Measurements from ENCODE around the gene EIF4E2.
"Not testable (repeated sequence)": the region's sequence is repeated elsewhere in the genome, so short reads cannot be mapped to it uniquely, and the experiment has no call there.

The EIF4E2 gene

DNA sequence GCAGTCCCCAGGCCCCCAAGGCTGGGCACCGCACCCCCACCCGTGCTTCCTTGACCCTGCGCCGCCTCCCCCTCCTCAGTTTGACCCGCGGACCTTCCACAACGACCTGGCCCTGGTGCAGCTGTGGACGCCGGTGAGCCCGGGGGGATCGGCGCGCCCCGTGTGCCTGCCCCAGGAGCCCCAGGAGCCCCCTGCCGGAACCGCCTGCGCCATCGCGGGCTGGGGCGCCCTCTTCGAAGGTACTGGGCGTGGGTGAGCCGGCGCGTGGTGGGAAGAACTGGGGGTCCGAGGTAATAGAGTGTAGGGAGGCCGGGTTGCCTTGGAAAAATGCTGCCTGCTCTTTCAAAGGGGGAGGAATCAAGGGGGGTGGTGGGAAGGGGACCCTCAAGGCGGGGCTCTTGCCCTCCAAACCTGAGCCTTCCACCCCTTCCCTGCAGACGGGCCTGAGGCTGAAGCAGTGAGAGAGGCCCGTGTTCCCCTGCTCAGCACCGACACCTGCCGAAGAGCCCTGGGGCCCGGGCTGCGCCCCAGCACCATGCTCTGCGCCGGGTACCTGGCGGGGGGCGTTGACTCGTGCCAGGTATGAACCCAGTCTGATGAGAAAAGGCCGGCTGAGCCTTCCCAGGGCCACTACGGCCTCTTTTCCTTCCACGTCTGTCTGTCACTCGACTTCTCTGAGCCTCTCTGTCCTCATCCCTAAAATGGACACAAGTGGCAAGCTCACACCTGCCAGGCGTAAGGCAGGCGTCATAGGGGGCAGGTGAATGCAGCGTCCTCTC, 27.7 kb upstream of the EIF4E2 start:
- DNase-seq, result no peak

DNA sequence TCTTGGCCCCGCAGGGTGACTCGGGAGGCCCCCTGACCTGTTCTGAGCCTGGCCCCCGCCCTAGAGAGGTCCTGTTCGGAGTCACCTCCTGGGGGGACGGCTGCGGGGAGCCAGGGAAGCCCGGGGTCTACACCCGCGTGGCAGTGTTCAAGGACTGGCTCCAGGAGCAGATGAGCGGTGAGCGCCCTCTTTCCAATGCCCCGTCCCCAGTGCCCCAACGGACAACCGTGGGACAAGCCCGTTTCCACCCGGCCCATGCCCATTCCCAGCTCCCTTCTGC, 27.1 kb upstream of the EIF4E2 start:
- DNase-seq, result no peak

DNA sequence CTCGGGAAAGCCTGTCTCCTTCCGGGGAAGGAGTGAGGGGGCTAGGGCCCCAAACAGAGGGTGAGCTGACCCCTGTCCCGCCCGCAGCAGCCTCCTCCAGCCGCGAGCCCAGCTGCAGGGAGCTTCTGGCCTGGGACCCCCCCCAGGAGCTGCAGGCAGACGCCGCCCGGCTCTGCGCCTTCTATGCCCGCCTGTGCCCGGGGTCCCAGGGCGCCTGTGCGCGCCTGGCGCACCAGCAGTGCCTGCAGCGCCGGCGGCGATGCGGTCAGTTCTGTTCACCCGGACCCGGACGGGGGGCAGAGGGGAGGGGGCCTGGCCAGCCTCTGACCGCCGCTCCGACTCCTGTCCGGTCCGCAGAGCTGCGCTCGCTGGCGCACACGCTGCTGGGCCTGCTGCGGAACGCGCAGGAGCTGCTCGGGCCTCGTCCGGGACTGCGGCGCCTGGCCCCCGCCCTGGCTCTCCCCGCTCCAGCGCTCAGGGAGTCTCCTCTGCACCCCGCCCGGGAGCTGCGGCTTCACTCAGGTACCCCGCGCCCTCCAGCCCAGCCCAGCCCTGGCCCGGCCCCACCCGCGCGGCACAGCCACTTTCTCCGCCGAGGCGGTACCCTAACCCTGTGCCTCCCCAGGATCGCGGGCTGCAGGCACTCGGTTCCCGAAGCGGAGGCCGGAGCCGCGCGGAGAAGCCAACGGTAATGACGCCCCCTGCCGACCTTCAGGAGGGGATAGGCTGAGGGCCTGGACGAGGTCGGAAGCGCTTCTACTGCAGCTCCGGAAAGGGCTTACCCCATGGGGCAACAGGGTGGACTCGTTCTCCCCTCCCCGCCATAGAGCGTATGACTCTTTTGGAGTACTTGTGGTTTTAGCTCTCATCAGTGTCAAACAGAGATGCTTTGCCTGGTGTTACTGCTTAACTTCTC, 26.5 kb upstream of the EIF4E2 start:
- no peak for DNase-seq

DNA sequence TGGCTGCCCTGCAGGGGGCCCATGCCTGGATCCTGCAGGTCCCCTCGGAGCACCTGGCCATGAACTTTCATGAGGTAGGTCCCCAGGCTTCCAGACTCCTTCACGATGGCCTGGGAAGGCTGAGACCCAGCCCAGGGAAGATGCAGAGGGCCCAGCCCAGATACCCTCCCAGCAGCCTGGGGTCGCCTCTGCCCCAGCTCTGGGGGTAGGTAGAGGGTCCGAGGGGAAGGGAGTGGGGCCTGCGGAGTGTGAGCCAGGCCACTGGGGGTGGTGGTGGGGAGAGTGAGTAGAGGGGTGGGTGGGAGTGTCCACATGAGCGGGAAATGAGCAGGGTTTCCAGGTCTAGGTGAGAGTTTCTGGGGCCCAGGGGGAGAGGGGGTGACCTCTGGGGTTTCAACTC, 25.7 kb upstream of the EIF4E2 start:
- no peak for DNase-seq

DNA sequence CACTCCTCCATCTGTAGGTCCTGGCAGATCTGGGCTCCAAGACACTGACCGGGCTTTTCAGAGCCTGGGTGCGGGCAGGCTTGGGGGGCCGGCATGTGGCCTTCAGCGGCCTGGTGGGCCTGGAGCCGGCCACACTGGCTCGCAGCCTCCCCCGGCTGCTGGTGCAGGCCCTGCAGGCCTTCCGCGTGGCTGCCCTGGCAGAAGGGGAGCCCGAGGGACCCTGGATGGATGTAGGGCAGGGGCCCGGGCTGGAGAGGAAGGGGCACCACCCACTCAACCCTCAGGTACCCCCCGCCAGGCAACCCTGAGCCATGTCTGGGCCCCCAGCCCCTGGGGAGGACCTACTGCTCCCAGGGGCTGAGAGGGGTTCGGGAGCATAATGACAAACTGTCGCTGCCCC, 25.3 kb upstream of the EIF4E2 start:
- DNase-seq, result no peak

DNA sequence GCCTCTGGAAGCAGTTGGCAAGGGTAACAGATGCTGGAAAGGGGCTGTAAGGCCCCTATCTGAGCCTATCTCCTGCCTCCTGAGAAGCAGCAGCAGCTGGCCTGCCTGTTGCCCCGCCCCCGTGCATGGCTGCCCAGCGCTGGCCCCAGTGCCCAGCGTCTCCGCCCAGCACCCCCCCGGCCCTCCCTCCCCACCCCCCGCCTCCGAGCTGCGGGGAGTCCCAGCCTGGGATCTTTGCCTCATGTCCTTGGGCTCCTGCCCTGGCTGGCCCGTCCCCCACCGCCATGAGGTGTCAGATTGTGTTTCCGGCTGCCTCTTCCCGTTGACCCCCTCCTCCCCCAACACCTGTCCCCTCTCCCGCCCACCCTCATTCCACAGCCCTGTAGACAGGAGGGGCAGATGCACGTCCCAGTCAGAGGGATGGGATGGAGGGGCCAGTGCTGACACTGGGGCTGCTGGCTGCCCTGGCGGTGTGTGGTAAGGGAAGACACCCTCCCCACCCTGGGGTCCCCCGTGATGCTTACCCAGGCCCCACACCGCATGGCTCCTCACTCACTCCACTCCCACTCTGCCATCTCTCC, 24.6 kb upstream of the EIF4E2 start, which contains the start of gene CHRND:
Gene CHRND (plus strand): TSS at position 370 of the 581 bp plus-strand sequence. CDS start 56 bp downstream, at position 426.
- DNase-seq, result no peak

DNA sequence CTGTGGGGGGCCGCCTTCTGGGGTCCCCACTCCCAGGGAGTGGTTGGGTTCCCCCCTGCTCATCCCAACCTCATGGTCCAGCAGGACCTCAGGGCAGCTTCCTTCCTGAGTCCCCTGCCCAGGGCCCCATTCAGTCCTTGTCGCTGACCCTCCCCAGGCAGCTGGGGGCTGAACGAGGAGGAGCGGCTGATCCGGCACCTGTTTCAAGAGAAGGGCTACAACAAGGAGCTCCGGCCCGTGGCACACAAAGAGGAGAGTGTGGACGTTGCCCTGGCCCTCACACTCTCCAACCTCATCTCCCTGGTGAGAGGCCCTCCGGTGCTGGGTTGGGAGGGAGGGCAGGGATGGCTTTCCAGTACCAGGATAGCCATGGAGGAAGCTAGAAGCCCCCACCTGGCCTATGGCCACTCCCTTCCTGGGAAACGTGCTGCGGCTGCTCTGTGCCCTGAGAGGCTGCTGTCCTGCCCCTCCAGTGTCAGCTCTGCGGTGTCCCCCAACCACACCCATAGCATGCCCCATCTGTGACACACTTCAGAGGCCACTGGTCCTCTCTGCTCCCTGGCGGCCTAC, 24.0 kb upstream of the EIF4E2 start:
- DNase-seq, result no peak

DNA sequence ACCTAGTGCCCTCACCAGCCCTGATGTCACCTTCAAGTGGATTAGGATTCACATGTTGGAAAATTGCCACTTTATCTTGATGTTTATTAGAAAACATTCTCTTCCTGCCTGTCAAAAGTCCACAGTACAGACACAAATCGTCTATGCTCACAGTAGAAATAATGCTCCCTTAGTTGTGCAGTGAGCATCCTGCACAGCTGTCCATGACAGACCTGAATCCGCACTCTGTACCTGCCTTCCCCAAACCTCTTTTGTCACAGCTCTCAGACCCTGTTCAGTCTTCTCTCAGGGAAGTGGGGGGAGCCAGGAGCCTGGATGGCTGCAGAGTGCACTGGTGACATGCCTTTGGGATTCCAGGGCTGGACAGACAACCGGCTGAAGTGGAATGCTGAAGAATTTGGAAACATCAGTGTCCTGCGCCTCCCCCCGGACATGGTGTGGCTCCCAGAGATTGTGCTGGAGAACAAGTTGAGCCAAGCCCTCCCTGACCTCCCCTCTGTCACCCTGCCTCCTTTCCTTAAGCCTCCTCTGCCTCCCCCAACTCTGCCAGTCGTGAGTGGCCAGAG, 22.5 kb upstream of the EIF4E2 start:
- DNase-seq, result no peak

DNA sequence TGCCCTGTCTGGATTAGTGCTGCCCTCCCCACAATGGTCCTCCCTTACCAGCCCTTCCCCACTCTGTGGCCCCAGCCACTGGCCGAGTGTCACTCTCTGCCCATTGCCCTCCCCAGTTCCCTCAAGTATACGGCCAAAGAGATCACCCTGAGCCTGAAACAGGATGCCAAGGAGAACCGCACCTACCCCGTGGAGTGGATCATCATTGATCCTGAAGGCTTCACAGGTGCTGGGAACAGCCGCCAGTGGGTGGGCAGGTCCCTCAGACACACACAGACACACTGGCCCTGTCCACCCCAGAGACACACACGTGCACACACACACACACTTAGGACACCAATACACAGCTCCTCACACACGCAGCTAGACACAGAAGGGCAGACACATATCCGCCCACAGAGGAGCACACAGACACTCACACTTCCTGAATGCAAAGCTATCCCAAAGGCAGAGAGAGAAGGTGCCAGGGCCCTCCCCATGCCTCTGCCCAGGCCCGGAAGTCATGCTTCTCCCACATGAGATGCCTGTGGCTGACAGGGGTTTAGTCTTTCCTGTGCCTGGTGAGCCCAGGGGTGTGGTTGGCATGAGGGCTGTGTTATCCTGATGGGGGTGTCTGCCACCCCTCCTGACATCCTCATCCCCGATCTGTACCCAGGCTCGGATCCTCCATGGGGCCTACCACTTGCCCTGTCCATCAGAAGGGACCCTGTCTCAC, 21.6 kb upstream of the EIF4E2 start:
- no peak for DNase-seq

DNA sequence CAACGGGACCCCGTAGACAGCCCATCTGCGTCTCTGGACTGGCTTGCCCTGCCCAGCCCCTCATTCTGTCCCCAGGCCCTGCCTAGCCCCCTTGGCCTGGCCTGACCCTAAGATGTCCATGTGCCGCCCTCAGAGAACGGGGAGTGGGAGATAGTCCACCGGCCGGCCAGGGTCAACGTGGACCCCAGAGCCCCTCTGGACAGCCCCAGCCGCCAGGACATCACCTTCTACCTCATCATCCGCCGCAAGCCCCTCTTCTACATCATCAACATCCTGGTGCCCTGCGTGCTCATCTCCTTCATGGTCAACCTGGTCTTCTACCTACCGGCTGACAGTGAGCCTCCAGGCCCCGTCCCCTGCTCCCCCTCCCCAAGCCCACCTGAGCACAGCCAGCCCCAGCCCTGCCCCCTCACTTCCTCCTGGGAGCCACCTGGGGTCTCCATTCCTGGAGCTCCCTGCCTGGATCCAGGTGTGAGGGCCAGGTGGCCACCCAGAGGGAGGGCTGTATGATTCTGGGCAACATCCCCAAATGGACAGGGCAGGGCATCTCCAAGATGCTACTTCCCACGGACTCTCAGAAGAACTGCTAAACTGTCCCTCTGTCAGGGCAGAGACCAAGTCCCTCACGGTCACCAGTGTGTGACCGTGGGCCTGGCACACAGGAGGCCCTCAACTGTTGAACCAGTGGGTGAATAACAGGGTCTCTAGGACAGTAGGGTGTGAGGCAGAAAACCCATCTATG, 20.5 kb upstream of the EIF4E2 start:
- DNase-seq, result no peak

DNA sequence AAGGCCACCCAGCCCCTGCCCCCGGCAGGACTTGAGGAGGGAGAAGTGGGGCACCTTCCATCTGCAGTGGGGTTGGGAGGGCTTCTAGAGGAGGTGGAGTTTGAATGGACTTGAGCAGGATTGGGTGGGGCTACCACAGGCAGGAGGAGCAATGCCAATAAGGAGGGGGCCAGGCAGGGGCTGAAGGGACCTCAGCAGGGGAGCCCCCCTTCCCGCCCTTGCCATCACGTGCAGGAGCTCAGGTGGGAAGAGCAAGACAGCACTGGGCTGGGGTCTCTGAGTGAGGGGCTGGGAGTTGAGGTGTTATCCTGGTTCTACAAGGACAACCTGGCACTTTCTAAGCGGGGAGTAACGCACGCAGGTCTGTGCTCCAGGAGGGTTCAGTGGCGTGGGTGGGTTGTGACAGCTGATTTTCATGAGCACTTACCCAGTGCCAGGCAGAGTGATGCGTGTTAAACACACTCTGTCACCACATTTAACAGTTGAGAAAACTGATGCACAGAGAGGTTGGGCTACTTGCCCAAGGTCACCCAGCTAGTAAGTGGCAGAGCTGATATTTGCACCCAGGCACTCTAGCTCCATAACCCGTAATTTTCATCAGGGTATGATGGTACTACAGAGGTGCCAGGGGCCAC, 19.7 kb upstream of the EIF4E2 start:
- DNase-seq, result no peak

DNA sequence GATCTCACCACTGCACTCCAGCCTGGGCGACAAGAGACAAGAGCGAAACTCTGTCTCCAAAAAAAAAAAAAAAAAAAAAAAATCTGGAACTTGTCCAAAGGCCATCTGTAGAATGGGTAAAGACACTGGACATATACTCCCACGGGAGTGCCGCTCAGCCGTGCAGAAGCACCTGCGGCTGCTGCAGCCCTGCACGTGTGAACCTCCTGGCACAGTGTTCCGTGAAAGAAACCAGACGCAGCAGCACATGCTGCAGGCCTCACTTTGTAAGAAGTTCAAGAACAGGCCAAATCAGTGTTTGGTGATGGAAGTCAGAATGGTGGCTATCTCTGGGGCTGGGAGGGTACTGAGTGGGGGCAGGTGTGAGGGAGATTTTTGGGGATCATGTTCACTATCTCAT, 18.1 kb upstream of the EIF4E2 start:
- DNase-seq, result no peak

DNA sequence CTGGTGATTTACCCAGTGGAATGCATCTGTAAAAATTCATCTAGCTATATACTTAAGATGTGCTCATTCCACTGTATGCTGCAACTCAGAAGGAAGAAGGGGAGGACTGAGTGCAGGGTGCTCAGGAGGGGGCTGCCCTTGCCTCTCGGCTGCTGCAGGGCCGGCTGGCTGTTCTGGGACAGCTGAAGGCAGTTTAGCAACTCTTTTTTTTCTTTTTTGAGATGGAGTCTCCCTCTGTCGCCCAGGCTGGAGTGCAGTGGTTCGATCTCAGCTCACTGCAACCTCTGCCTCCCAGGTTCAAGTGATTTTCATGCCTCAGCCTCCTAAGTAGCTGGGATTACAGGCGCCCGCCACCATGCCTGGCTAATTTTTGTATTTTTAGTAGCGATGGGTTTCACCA, 17.7 kb upstream of the EIF4E2 start:
- DNase-seq, result not testable (repeated sequence)

DNA sequence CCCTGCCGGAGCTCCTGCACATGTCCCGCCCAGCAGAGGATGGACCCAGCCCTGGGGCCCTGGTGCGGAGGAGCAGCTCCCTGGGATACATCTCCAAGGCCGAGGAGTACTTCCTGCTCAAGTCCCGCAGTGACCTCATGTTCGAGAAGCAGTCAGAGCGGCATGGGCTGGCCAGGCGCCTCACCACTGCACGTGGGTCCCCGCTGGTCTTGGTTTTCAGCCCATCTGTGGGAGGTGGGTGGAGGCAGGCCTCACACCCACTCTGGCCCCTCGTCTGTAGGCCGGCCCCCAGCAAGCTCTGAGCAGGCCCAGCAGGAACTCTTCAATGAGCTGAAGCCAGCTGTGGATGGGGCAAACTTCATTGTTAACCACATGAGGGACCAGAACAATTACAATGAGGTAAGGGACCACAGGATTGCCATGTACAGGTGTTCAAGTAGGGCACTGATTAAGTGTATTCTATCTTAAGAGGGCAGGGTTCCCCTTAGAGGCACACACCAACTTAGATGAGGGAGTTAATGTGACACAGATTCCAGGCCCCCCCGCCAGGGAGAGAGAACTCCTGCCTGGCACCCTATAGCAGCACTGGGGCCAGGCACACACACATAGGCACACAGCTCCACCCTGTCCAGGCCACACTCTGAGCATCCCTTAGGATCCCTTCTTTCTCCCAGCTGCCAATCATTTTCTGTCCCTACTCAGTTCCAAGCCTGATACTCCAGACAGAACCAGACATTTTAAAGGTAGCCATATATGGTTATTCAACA, 16.4 kb upstream of the EIF4E2 start:
- DNase-seq, result no peak

DNA sequence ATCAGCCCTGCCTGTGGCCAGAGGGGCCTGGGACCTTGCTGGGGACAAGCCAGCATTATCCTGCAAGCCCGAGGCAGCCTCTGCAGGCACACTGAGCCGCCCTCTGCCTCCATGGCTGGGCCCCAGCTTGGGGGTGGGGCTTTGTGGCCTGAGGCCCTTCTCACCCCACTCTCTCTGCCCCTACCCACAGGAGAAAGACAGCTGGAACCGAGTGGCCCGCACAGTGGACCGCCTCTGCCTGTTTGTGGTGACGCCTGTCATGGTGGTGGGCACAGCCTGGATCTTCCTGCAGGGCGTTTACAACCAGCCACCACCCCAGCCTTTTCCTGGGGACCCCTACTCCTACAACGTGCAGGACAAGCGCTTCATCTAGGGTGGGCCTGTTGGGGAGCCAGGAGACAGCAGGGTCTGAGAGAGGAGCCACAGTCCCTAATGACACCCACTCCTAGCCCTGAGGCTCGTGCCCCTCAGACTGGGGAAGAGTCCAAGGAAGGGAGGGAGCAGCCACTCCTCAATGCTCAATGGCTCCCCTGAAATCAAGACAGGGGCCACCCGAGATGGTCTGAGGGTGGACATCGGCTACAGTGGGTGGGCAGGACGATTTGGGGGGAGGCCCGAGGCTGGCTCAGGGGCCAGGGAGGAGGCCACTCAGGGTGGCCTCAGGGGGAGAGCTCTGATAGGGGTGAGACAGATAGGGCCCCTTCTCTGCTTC, 15.4 kb upstream of the EIF4E2 start:
- no peak for DNase-seq

DNA sequence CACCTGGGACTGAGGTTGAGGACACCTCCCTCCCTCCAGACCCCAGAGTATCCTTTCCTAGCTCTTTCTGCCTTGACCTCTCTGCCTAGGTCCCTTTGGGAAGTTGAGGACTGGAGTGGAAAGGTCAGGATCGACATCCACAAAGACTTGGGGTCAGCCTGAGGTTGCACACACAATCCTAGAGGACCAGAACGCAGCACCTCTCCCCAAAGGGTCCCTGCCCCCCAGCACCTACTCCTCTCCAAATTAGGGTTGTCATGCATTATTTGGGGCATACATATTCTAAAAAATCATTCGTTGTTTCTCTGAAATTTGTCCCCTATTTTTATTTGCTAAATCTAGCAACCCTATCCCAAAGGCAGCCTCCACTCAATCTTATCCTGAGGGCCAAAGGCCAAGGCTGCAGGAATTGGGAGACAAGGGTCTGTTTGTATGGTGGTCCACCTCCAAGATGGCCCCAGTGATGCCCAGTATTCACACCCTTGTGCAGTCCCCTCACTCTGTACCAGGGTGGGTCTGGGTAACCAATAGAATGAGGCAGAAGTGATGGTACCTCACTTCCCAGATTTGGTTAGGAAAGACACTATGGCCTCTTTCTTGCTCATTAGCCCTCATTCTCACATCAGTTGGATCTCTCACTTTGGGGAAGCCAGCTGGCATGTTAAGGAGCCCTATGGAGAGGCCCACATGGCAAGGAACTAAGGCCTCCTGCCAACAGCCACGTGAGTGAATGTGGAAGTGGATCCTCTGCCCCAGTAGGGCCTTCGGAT, 14.5 kb upstream of the EIF4E2 start:
- DNase-seq, result no peak

DNA sequence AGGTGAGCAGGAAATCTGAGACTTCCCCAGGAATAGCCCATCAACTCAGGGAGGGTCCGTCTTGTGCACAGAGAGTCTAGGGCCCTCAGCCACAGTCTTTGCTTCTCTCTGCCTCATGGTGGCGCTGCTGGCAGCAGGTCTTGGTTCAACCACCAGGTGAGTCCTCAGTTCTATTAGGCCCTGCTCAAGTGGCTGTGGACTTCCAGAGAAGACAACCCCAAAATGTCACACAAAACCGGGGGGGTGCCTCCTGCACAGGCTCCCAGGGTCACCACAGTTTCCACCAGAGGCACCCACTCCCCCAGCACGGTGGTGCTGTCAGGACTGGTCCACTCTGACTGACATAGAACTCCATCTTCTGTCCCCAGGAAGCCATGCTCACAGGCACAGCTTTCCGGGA, 13.4 kb upstream of the EIF4E2 start:
- no peak for DNase-seq

DNA sequence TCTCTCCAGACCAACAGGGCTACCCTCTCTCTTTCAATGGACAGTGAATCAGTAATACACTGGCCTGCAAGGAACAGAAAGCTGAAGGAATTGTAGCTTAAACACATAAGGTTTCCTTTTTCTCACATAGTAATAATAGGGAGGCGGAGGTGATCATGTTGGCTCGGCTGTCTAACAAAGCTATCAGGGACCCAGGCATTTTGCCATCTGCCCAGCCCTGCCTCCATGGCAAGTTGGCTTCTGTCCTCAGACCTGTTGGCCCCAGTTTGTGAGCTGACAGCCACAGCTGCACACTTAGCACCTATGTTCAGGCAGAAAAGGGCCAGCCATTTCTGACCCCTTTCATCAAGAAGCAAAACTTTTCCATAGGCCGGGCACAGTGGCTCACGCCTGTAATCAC, 13.0 kb upstream of the EIF4E2 start:
- DNase-seq, result no peak

DNA sequence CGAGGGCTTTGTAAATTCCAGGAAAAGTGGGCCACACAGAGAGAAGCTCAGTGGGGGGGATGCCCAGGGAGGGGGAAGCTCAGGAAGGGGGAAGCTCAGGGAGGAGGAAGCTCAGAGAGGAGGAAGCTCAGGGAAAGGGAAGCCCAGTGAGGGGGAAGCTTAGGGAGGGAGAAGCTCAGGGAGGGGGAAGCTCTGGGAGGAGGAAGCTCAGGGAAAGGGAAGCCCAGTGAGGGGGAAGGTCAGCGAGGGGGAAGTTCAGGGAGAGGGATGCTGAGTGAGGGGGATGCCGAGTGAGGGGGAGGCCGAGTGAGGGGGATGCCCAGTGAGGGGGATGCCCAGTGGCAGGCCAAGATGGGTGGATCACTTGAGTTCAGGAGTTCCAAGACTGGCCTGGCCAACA, 11.8 kb upstream of the EIF4E2 start:
- DNase-seq, result no peak

Data from activated CD4-positive, alpha-beta T cell treated with anti-CD3 and anti-CD28 coated beads for 4 hours (primary cell).